WERI-Rb-1 (cell line): ENCODE results near the gene S100PBP.

Experiments
- DNase-seq: peaks from one replicate; pipeline ENCODE4 v3.0.0-alpha.2; 2020
- H3K27ac ChIP-seq: fragments of 250-450 bp; sonication (Bioruptor Pico); 2 replicates; pipeline ENCODE4 v1.5.1; 2020; ENCODE audit warnings: mild to moderate bottlenecking, moderate library complexity
- H3K27me3 ChIP-seq: fragments of 250-450 bp; sonication (Bioruptor Pico); 2 replicates; pipeline ENCODE4 v1.5.1; 2021; ENCODE audit warnings: mild to moderate bottlenecking, low read depth, moderate library complexity; ENCODE audit not compliant: insufficient read depth, severe bottlenecking
- H3K36me3 ChIP-seq: fragments of 250-450 bp; sonication (Bioruptor Pico); 2 replicates; pipeline ENCODE4 v1.5.1; 2020; ENCODE audit warnings: mild to moderate bottlenecking, moderate library complexity
- H3K4me3 ChIP-seq: 2 replicates; pipeline ENCODE4 v1.5.1; 2011; ENCODE audit warnings: low read depth, mild to moderate bottlenecking, control low read depth, low read length
- H3K9me3 ChIP-seq: fragments of 250-450 bp; sonication (Bioruptor Pico); 2 replicates; pipeline ENCODE4 v1.5.1; 2021; ENCODE audit warnings: mild to moderate bottlenecking, moderate library complexity; ENCODE audit not compliant: severe bottlenecking
- TF ChIP-seq, protein P1 (sequence below): IDR thresholded peaks from 2 replicates; pipeline ENCODE4 v1.5.1; 2011; ENCODE audit warnings: low read depth, mild to moderate bottlenecking, control low read depth, inconsistent platforms, low read length

S100PBP gene

DNA sequence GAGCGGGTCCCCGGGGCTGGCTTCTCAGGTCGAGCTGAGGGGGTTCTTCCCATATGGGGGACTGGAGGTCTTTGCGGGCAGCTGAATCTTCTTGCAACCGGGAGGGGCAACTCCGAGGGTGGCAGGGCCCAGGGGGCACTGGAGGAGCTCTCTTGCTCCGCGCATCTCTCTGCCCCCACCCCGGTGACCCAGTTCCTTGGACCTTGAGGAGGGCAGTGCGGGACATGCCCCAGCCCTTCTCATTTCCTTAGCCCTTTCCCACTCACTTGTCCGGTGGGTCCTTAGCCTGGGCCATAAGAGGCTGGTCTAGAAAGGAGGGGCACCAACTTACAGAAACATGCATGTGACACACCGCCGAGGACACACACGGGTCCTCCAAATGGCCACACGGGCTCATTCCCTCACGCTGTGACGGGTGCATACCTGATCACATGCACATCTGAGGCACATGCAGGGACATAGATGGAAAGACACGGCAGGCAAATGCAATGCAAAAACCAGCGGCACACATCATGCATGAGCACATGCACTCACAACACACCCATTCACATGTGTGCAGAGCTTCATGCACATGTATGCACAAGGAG lies 69.5 kb downstream of the S100PBP start:
- TF ChIP-seq, protein P1, sequence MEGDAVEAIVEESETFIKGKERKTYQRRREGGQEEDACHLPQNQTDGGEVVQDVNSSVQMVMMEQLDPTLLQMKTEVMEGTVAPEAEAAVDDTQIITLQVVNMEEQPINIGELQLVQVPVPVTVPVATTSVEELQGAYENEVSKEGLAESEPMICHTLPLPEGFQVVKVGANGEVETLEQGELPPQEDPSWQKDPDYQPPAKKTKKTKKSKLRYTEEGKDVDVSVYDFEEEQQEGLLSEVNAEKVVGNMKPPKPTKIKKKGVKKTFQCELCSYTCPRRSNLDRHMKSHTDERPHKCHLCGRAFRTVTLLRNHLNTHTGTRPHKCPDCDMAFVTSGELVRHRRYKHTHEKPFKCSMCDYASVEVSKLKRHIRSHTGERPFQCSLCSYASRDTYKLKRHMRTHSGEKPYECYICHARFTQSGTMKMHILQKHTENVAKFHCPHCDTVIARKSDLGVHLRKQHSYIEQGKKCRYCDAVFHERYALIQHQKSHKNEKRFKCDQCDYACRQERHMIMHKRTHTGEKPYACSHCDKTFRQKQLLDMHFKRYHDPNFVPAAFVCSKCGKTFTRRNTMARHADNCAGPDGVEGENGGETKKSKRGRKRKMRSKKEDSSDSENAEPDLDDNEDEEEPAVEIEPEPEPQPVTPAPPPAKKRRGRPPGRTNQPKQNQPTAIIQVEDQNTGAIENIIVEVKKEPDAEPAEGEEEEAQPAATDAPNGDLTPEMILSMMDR: no peak
- Histone ChIP-seq H3K4me3 (peak overlapping the region; percentile 67), H3K36me3 (peaks cover 32% of the 10 kb centered on the region), H3K27ac (peak overlapping the region; percentile 100), H3K9me3 (no peaks in the 10 kb centered on the region), H3K27me3 (no peaks in the 10 kb centered on the region)
- DNase-seq: peak; percentile 40

DNA sequence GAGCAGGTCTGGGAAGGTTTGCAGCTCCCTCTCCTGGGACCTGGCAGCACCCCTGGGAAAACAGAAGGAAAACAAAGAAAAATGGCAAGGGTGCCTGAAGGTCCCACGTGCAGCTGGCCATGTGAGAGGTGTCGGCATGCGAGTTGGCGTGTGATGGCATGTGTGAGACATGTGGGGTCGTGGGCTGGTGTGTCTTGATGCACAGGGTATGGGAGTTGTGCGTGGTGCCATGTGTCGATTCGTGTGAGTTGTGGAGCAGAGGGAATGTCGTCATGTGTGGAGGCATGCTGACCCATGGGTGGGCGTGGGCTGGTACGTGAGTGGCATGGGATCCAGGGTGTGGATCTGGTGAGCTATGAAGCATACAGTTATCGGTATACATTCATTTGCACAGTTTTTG lies 70.2 kb downstream of the S100PBP start:
- peak overlapping the region; percentile 67 for H3K4me3 ChIP-seq
- H3K27ac ChIP-seq: no peak overlapping the region
- no peaks in the 10 kb centered on the region for H3K27me3 ChIP-seq
- no peaks in the 10 kb centered on the region for H3K9me3 ChIP-seq
- DNase-seq: no peak
- peaks cover 32% of the 10 kb centered on the region for H3K36me3 ChIP-seq
- TF ChIP-seq, protein P1: no peak

DNA sequence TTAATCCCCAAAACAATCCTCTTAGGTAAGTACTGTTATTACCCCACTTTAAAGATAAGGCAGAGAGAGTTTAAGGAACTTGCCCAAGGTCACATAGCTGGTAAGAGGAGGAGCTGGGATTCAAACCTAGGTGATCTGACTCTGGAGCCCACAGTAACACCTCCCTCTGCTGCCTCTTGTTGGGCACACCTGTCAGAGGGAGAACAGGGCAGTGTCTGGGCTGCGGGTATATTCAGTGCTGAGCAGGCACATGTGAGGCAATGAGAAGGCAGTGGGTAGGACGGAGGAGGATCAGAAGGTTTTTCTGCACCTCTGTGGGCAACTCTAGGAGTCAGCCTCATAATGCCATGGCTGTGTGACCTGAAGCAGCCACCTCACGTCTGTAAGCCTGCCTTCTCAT lies 70.7 kb downstream of the S100PBP start:
- H3K36me3 ChIP-seq: peaks cover 32% of the 10 kb centered on the region
- H3K27me3 ChIP-seq: no peaks in the 10 kb centered on the region
- no peak for DNase-seq
- H3K27ac ChIP-seq: no peak overlapping the region
- TF ChIP-seq, protein P1: no peak
- H3K4me3 ChIP-seq: no peak overlapping the region
- H3K9me3 ChIP-seq: no peaks in the 10 kb centered on the region

DNA sequence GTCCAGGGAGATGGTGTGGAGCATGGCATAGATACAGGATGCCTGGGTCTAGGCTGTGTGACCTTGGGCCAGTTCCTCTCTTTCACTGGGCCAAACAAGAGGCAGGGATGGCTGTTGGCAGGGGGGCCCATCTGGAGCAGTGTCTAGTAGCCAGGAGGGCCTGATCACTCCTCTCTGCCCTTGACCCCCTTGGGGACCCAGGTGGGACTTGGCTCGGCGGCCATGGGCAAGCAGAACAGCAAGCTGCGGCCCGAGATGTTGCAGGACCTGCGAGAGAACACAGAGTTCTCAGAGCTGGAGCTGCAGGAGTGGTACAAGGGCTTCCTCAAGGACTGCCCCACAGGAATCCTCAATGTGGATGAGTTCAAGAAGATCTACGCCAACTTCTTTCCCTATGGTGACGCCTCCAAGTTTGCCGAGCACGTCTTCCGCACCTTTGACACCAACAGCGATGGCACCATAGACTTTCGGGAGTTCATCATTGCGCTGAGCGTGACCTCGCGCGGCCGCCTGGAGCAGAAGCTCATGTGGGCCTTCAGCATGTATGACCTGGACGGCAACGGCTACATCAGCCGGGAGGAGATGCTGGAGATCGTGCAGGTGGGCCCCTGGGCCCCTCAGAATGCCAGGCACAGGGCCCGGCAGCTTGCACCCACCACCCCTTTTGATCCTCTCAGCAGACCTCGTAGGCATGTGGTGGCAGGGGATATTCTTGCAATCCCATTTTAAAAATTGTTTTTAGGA lies 71.4 kb downstream of the S100PBP start:
- Histone ChIP-seq H3K27me3 (no peaks in the 10 kb centered on the region), H3K36me3 (peaks cover 27% of the 10 kb centered on the region)
- TF ChIP-seq, protein P1: no peak

DNA sequence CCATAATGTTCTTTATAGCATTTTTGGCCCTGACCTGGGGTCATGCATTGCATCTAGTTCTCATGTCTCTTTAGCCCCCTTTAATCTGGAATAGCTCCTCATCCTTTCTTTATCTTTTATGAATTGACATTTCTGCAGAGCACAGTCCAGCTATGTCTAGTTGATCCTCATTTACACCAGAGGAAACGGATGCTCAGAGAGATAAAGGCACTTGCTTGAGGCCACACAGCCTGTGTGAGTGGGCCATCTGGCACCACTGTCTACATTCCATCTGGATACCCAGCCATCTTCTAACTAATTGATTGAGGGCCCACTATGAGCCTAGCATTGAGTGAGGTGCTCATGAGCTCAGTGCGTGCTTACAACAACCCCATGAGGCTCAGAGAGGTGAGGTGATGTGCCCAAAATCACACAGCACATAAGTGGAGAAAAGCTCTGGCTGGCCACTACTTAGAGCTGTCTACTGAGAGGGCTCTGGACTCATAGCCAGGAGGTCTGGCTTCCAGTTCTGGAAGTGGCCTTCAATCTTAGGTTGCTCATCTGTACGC lies 72.4 kb downstream of the S100PBP start:
- peak overlapping the region; percentile 5 for H3K27ac ChIP-seq
- H3K9me3 ChIP-seq: no peaks in the 10 kb centered on the region
- no peak for DNase-seq
- peaks cover 30% of the 10 kb centered on the region for H3K36me3 ChIP-seq
- H3K4me3 ChIP-seq: no peak overlapping the region
- TF ChIP-seq, protein P1: no peak
- H3K27me3 ChIP-seq: no peaks in the 10 kb centered on the region

More for the DNA sequence above, 71.4 kb downstream of the S100PBP start:
- no peak for DNase-seq
- no peak overlapping the region for H3K27ac ChIP-seq
- no peaks in the 10 kb centered on the region for H3K9me3 ChIP-seq
- no peak overlapping the region for H3K4me3 ChIP-seq
